Measurements from ENCODE around the gene OPTC.

Gene OPTC

DNA sequence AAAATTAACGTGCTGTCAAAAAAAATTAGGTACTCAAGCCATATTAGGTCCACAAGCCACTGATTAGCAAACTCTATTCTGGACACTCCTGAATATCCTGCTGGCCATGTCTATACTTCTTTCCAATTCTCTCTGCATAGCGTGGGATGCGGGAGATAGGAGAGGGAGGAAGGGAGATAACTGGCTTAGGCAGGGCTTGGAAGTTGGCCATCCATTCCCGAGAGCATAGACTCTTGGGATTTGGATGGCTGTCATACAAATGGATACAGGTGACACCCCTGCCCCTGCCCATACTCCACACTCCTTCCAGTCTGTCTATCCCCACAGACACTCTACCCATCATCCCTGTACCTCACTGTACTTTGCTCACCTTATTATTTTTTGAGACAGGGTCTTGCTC, 20.7 kb upstream of the OPTC start:
- H3K4me3 Mint-ChIP-seq = no peak overlapping the region
- no peak overlapping the region for H3K27ac Mint-ChIP-seq
- H3K36me3 Mint-ChIP-seq = no peaks in the 10 kb centered on the region
- CTCF ChIA-PET = interaction anchor here (1.3 kb wide), 1 partner anchor 204 kb away, joined by 3 read pairs; no protein-coding TSS in a partner anchor
- DNase-seq = no peak
- H3K9me3 Mint-ChIP-seq = no peaks in the 10 kb centered on the region
- no peaks in the 10 kb centered on the region for H3K4me1 Mint-ChIP-seq
- H3K27me3 Mint-ChIP-seq = peaks cover 59% of the 10 kb centered on the region

DNA sequence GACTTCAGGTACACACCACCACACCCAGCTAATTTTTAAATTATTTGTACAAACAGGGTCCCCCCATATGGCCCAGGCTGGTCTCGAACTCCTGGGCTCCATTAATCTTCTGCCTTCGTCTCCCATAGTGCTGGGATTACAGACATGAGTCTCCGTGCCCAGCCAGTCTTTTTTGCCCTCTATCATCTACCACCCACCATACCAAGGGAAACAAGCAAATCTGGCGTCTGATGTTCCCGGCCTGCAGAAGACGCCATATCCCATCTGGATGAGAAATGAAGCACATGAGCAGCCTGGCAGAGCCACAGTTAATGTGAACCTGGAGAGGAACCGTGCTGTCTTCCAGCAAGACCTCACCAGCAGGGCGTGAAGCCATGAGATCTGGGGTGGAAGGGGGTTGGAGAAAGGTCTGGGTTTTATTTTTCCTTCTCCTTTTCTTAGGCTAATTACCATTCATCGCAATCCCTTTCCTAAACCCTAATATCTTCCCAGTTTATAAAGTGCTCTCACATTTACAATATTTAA, 20.1 kb upstream of the OPTC start:
- H3K27me3 Mint-ChIP-seq = peaks cover 63% of the 10 kb centered on the region
- H3K27ac Mint-ChIP-seq = no peak overlapping the region
- no peaks in the 10 kb centered on the region for H3K9me3 Mint-ChIP-seq
- CTCF ChIA-PET = interaction anchor here (1.3 kb wide), 2 partner anchors 12 to 205 kb away, joined by 3 read pairs; no protein-coding TSS in a partner anchor
- H3K36me3 Mint-ChIP-seq = no peaks in the 10 kb centered on the region
- H3K4me1 Mint-ChIP-seq = no peaks in the 10 kb centered on the region
- no peak overlapping the region for H3K4me3 Mint-ChIP-seq
- no peak for DNase-seq

DNA sequence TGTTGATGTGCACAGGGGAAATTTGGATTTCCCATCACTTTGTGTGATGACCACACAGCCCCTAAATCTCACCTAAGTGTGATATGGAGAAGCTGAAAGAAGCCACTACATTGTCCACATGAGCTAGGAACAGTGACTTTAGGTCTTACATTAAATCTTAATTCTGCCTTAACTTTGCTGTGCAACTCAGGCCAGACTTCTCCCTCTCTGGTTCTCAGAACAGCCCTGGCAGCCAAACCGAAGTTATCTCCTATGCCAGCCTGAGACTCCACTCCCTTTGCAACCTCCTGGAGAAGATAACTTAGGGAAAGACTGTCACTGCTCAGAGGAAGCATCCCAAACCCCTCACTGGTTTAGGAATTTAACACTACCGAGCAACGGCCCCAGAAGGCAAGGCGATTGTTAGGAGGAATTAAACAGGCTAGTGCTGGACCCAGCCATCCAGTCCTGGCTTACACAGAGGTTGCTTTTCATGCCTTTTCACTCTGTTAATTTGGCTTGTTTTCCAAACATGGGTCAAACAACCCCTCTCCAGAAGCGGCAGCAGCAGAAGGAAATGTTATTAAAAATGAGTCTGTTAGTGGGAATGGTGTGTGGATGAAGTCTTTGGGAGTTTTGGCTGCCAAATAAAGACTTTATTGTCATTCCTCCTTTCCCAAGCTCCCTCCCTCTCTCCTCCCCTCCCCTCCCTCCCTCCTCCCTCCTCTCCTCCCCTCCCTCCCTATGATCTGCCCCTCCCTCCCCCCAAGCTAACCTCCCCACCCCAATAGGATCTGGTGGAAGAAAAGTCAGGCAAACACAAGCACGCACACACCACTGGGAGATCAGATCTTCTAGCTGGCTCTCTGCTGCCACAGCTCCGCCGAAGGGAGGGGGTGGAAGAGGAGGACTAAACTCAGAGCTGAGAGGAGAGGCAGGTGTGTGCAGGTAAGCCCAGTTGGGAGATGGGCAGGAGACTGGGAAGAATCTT, 18.7 kb upstream of the OPTC start, which contains the start of gene PRELP:
PRELP (plus strand) TSS at position 795 of the 970 bp plus-strand sequence. CDS start 7,379 bp downstream, outside the sequence.
- no peaks in the 10 kb centered on the region for H3K9me3 Mint-ChIP-seq
- no peaks in the 10 kb centered on the region for H3K4me1 Mint-ChIP-seq
- no peaks in the 10 kb centered on the region for H3K36me3 Mint-ChIP-seq
- H3K27ac Mint-ChIP-seq = no peak within 1 kb of the TSS
- no peak within 1 kb of the TSS for H3K4me3 Mint-ChIP-seq
- DNase-seq = no peak
- CTCF ChIA-PET = interaction anchor here (1.3 to 5.1 kb wide), 4 partner anchors 10 to 207 kb away, joined by 3 to 29 read pairs (median 13); no protein-coding TSS in a partner anchor
- H3K27me3 Mint-ChIP-seq = peaks cover 69% of the 10 kb centered on the region

DNA sequence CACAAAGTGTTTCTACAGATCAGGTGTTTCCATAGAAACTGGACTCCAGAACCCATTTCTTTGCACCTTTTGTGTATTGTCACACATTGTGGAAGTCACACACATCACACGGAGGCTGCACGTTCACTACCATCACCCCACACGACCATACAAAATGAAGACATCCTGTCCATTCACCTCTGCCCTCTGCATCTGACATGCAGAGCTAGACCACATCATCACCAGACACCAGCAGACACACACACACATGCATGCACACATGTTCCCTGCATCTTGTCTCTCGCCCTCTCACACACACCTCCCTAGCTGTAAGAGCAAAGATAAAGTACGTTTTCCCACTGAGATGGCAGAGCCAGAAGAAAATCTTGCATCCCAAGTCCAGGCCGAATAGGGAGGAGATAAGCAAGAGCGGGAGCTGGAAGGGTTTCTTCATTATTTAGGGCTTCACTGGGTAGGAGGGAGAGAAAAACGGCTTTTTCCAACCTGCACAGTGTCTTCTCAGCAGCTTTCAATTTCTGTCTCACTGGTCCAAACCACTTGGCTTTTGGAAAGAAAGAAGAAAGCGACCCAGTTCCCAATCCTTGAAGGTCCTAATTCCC, 17.6 kb upstream of the OPTC start:
- H3K27ac Mint-ChIP-seq = no peak overlapping the region
- no peaks in the 10 kb centered on the region for H3K36me3 Mint-ChIP-seq
- H3K4me3 Mint-ChIP-seq = no peak overlapping the region
- no peak for DNase-seq
- H3K9me3 Mint-ChIP-seq = no peaks in the 10 kb centered on the region
- CTCF ChIA-PET = interaction anchor here (4.2 to 5.1 kb wide), 3 partner anchors 11 to 208 kb away, joined by 23 to 29 read pairs (median 25); no protein-coding TSS in a partner anchor
- H3K27me3 Mint-ChIP-seq = peaks cover 71% of the 10 kb centered on the region
- peaks cover 4% of the 10 kb centered on the region for H3K4me1 Mint-ChIP-seq

DNA sequence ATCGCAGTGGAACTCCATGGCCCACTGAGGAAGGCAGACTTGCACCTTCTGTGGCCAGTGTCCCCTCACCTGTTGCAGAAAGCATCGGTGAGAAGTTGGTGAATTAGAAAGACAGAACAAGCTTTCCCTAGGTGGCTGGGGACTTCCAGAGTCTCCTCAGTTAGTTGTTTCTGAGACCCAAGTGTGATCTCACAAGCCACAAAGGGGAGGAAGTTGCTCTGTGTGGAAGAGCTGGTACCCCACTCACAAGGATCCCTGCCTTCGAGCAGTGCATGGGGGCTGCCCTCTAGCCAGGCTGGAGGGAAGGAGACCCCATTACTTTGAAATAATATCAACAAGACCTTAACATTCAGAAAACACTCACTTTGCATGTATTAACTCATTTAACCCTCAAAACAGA, 16.2 kb upstream of the OPTC start:
- H3K36me3 Mint-ChIP-seq = no peaks in the 10 kb centered on the region
- no peak overlapping the region for H3K4me3 Mint-ChIP-seq
- CTCF ChIA-PET = interaction anchor here (1.0 to 5.1 kb wide), 4 partner anchors 9 to 209 kb away, joined by 4 to 29 read pairs (median 24); no protein-coding TSS in a partner anchor
- no peak for DNase-seq
- H3K4me1 Mint-ChIP-seq = peaks cover 5% of the 10 kb centered on the region
- H3K9me3 Mint-ChIP-seq = no peaks in the 10 kb centered on the region
- H3K27me3 Mint-ChIP-seq = peaks cover 62% of the 10 kb centered on the region
- no peak overlapping the region for H3K27ac Mint-ChIP-seq

DNA sequence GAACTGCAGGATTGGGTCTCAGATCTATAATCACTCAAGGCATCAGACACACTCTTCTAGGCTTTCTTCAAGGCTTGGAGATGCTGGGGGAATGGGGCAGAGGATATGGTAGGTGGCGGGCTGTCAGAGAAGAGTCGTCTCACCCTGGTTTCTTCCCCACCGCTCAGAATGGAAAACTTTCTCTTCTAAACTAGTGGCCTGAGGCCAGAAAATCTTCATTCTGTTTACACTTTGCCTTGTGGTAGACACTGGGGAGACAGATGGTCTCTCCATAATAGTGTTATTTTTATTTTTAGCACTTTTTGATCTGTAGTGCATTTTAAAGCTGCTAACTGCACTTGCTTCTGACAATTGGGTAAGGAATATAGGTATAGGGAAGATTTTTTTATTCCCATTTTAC, 15.7 kb upstream of the OPTC start:
- Mint-ChIP-seq H3K27ac (no peak overlapping the region), H3K9me3 (no peaks in the 10 kb centered on the region), H3K36me3 (no peaks in the 10 kb centered on the region), H3K27me3 (peaks cover 62% of the 10 kb centered on the region), H3K4me3 (no peak overlapping the region), H3K4me1 (peaks cover 5% of the 10 kb centered on the region)
- CTCF ChIA-PET = interaction anchor here (4.2 to 5.1 kb wide), 3 partner anchors 9 to 210 kb away, joined by 23 to 29 read pairs (median 25); no protein-coding TSS in a partner anchor
- DNase-seq = no peak

DNA sequence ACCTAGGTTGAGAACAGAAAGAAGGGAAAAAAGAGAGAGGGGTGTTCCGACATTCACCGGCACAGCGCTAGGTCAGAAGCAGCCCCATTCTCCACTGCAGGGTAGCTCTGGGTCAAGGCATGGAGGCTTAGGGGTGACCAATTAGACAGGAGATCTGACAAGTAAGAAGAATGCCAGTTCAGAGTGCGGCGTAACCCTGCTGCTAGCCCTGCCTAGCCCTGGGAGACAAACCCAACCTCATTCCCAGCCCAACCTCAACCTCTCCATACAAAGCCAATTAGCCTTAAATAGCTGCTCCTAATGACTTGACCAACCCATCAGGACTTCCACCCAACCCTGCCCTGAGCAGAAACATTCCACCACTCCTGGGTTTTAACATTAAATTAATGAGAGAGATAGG, 15.0 kb upstream of the OPTC start:
- DNase-seq = no peak
- no peak overlapping the region for H3K27ac Mint-ChIP-seq

DNA sequence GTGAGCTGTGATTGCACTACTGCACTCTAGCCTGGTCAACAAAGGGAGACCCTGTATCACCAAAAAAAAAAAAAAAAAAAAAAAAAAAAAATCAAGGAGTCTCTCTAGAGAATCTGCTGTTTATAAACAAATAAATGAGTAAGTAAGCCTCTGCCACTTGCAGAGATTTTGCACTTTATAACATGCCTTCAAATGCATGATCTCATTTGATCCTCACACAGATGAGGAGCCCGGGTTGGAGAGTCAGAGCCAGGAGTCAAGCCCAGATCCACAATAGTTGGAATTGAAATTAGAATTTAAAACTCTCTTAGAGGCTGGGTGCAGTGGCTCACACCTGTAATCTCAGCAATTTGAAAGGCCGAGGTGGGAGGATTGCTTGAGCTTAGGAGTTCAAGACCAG, 14.3 kb upstream of the OPTC start:
- H3K9me3 Mint-ChIP-seq = no peaks in the 10 kb centered on the region
- H3K36me3 Mint-ChIP-seq = no peaks in the 10 kb centered on the region
- no peak for DNase-seq
- H3K4me1 Mint-ChIP-seq = peaks cover 5% of the 10 kb centered on the region
- H3K27me3 Mint-ChIP-seq = peaks cover 53% of the 10 kb centered on the region
- no peak overlapping the region for H3K27ac Mint-ChIP-seq
- no peak overlapping the region for H3K4me3 Mint-ChIP-seq
- CTCF ChIA-PET = interaction anchor here (0.8 to 5.1 kb wide), 4 partner anchors 7 to 211 kb away, joined by 4 to 29 read pairs (median 24); no protein-coding TSS in a partner anchor

More for the DNA sequence above, 15.0 kb upstream of the OPTC start:
- no peaks in the 10 kb centered on the region for H3K36me3 Mint-ChIP-seq
- peaks cover 55% of the 10 kb centered on the region for H3K27me3 Mint-ChIP-seq
- CTCF ChIA-PET = interaction anchor here (4.2 to 5.1 kb wide), 3 partner anchors 8 to 210 kb away, joined by 23 to 29 read pairs (median 25); no protein-coding TSS in a partner anchor
- H3K4me1 Mint-ChIP-seq = peaks cover 5% of the 10 kb centered on the region
- H3K9me3 Mint-ChIP-seq = no peaks in the 10 kb centered on the region
- H3K4me3 Mint-ChIP-seq = no peak overlapping the region

DNA sequence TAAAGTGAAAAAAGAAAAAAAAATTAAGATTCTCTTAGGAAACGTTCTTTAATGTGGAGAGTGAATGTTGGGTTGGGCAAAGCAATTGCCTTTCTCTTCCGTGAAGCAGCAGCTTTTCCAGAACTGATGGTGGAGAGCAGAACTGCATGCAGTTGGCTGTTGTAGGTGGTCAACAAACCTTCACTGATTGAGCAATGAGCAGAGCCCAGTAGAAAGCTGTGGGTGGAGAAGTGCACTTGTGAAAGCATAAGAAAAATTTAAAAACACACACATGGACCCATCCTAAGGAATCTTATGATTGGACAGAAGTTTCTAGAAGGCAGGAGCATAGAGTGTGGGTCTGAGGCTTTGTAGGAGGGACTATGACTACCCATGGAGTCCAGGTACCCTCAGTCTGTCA, 13.9 kb upstream of the OPTC start:
- no peak overlapping the region for H3K4me3 Mint-ChIP-seq
- H3K27ac Mint-ChIP-seq = no peak overlapping the region
- H3K4me1 Mint-ChIP-seq = peaks cover 5% of the 10 kb centered on the region

DNA sequence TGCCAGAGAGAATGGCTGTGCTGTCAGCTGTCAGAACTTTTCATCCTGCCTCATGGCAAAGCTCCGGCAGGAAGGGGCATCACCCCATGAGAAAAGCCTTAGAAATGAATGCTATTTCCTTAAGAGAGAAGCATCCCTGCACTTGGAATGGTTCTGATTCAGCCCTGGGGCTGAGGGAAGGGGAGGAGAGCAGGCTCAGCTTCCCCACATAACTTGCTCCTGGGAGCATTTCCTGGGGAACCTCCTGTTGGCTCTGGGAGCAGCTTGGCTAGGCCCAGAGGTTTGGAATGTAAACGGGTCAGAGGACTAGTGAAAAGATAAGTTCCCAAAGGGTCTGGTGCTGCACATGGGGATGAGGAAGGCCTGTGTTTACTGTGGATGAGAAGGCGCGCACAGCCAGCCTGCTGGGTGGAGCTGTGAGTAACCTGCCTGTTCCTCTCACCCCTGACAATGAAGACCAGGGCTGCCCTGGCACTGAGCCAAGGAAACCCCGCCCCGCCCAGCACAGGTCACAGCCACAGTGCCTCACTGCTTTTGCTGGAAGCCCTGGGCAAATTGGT, 13.3 kb upstream of the OPTC start:
- no peak overlapping the region for H3K27ac Mint-ChIP-seq
- peaks cover 45% of the 10 kb centered on the region for H3K27me3 Mint-ChIP-seq
- CTCF ChIA-PET = interaction anchor here (0.6 to 4.9 kb wide), 6 partner anchors 8 to 213 kb away, joined by 3 to 25 read pairs (median 3); no protein-coding TSS in a partner anchor
- H3K36me3 Mint-ChIP-seq = no peaks in the 10 kb centered on the region
- H3K4me1 Mint-ChIP-seq = peaks cover 5% of the 10 kb centered on the region
- no peak overlapping the region for H3K4me3 Mint-ChIP-seq
- H3K9me3 Mint-ChIP-seq = no peaks in the 10 kb centered on the region
- DNase-seq = peak; percentile 48

More for the DNA sequence above, 13.9 kb upstream of the OPTC start:
- H3K27me3 Mint-ChIP-seq = peaks cover 48% of the 10 kb centered on the region
- no peak for DNase-seq
- no peaks in the 10 kb centered on the region for H3K36me3 Mint-ChIP-seq
- CTCF ChIA-PET = interaction anchor here (0.6 to 5.1 kb wide), 6 partner anchors 9 to 212 kb away, joined by 3 to 25 read pairs (median 4); no protein-coding TSS in a partner anchor
- H3K9me3 Mint-ChIP-seq = no peaks in the 10 kb centered on the region

DNA sequence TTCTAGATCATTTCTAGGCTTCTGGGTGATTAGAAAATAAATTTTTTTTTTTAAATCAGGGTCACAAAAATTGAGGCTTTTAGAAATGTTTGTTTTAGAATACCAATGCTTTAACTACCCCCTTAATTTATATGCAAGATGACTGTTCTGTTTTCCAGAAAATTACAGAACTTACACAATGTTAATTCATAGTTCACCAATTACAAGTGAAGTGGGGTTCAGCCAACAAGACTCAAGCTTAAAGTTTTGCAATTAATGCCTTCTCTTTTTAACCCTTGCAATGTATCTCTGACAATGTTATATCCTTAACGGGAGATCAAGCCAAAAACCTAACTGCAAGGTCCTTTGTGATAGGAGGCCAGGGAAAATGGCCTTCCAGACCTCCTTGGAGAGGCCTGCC, 12.8 kb upstream of the OPTC start:
- H3K4me1 Mint-ChIP-seq = peaks cover 5% of the 10 kb centered on the region
- no peaks in the 10 kb centered on the region for H3K36me3 Mint-ChIP-seq
- CTCF ChIA-PET = interaction anchor here (1.0 to 4.9 kb wide), 3 partner anchors 140 to 214 kb away, joined by 3 to 25 read pairs (median 3); no protein-coding TSS in a partner anchor
- no peak overlapping the region for H3K4me3 Mint-ChIP-seq
- no peak for DNase-seq
- no peak overlapping the region for H3K27ac Mint-ChIP-seq
- no peaks in the 10 kb centered on the region for H3K9me3 Mint-ChIP-seq
- H3K27me3 Mint-ChIP-seq = peaks cover 40% of the 10 kb centered on the region

DNA sequence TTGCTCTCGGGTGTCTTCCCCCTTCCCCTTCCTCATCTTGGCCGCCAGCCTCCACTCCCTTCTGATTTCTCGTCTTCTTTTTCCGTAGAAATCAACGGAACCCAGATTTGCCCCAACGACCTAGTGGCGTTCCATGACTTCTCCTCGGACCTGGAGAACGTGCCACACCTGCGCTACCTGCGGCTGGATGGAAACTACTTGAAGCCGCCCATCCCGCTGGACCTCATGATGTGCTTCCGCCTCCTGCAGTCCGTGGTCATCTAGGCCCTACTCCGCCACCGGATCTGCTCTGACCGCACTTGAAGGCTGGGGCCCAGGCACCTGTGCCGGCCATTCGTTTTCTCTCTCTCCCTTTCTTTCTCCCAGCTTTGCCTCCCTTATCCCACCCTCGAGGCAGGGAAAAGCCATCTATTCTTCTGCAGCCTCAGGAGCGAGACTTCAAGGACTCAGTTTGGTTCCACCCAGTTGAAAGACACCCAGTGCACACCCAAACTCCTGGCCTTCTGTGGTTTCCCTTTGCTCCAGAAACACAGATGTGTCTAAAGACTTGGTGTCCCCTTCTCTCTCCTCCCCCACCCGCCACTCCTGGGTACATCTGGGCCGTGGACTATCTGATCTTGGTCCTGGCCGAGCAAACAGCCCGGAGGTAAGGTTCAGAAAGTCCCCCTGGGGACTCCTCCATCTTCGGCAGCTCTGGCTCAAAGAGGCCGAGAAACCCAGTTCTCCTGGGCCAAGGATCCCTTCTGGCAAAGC, 7.2 kb upstream of the OPTC start:
- Mint-ChIP-seq H3K27ac (no peak overlapping the region), H3K36me3 (no peaks in the 10 kb centered on the region), H3K27me3 (peaks cover 16% of the 10 kb centered on the region), H3K4me3 (peak overlapping the region; percentile 61), H3K9me3 (no peaks in the 10 kb centered on the region), H3K4me1 (peaks cover 6% of the 10 kb centered on the region)
- DNase-seq = no peak
- CTCF ChIA-PET = interaction anchor here (0.6 to 10.1 kb wide), 14 partner anchors 9 to 222 kb away, joined by 3 to 152 read pairs (median 6); partner anchors contain the start of gene PRELP

DNA sequence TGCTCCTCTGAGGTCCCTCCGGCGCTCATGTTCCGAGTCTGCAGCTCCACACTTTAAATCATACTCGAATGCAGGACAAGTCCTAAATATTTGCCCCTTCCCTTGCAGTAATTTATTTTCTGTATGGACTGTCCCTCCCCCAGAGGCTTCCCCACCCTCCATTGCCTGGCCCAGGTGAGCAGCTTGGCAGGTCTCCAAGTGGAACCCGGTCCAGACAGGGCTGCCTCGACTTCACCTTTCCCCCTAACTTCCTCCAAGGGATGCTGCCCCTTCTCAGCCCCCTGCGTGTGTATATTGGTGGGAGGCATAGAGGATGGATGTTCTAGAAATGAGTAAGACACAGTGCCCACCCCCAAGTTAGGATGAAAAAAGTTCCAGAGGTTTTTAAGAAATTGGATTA, 5.4 kb upstream of the OPTC start:
- no peak overlapping the region for H3K27ac Mint-ChIP-seq
- peaks cover 6% of the 10 kb centered on the region for H3K4me1 Mint-ChIP-seq
- H3K9me3 Mint-ChIP-seq = no peaks in the 10 kb centered on the region
- CTCF ChIA-PET = interaction anchor here (1.0 to 10.1 kb wide), 19 partner anchors 8 to 224 kb away, joined by 3 to 152 read pairs (median 6); partner anchors contain the start of gene PRELP
- peaks cover 31% of the 10 kb centered on the region for H3K27me3 Mint-ChIP-seq
- H3K4me3 Mint-ChIP-seq = no peak overlapping the region
- DNase-seq = no peak
- no peaks in the 10 kb centered on the region for H3K36me3 Mint-ChIP-seq
